ENCODE measurements around the gene LRRC72.

LRRC72 gene

GRCh38 chr7:16609842-16610450 lies 83.3 kb downstream of the LRRC72 start:
- peaks cover 0 to under 1% of the 10 kb centered on the region in 2 donors for H3K4me1 ChIP-seq (ENCODE audit: control insufficient read depth in 2 of 2, insufficient read depth in 1 of 2, low read depth in 1 of 2, low read length in 2 of 2)
- H4K91ac ChIP-seq (ENCODE audit: low read depth, low read length, poor library complexity) = no peak overlapping the region
- no peak for DNase-seq (ENCODE audit: low spot score)

GRCh38 chr7:16611711-16612110 lies 85.1 kb downstream of the LRRC72 start:
- Histone ChIP-seq H4K8ac (ENCODE audit: low read depth, low read length) (no peak overlapping the region), H3K27me3 (ENCODE audit: control insufficient read depth in 3 of 3, insufficient read depth in 3 of 3, low read depth in 1 of 3, low read length in 3 of 3) (no peaks in the 10 kb centered on the region), H3K27ac (replicated peaks; ENCODE audit: low read length) (no peak overlapping the region), H3K4me1 (ENCODE audit: control insufficient read depth in 2 of 2, insufficient read depth in 1 of 2, low read depth in 1 of 2, low read length in 2 of 2) (peaks cover 4 to 8% of the 10 kb centered on the region in 2 donors), H3K79me1 (ENCODE audit: low read depth, low read length) (no peaks in the 10 kb centered on the region), H4K91ac (ENCODE audit: low read depth, low read length, poor library complexity) (no peak overlapping the region), H3K4me3 (ENCODE audit: low read length in 2 of 2) (no peak overlapping the region), H2BK12ac (ENCODE audit: low read length) (no peak overlapping the region), H3K4me2 (ENCODE audit: insufficient read depth, low read length, poor library complexity, severe bottlenecking) (no peak overlapping the region), H2AK5ac (ENCODE audit: low read depth, low read length) (no peak overlapping the region), H2AFZ (ENCODE audit: low read length) (no peak overlapping the region), H3K9me3 (replicated peaks in 1 of 2; ENCODE audit: control insufficient read depth in 2 of 2, insufficient read depth in 1 of 2, low read depth in 1 of 2, low read length in 2 of 2) (no peaks in the 10 kb centered on the region), H3K14ac (ENCODE audit: low read length) (no peak overlapping the region), H2BK15ac (ENCODE audit: low read length) (no peak overlapping the region), H3K4ac (ENCODE audit: low read length) (no peak overlapping the region), H3K23ac (ENCODE audit: low read depth, low read length, poor library complexity) (no peak overlapping the region), H3K36me3 (replicated peaks in 1 of 2; ENCODE audit: control insufficient read depth in 2 of 2, insufficient read depth in 2 of 2, low read length in 2 of 2) (peaks cover 11 to 84% of the 10 kb centered on the region in 2 donors), H3K9ac (ENCODE audit: low read depth, low read length, poor library complexity) (no peak overlapping the region), H3K18ac (ENCODE audit: low read length) (no peak overlapping the region), H2BK5ac (ENCODE audit: low read length) (no peak overlapping the region), H2BK120ac (ENCODE audit: low read depth, low read length) (no peak overlapping the region)
- DNase-seq (ENCODE audit: low spot score) = no peak
- WGBS, 2 donors (ENCODE audit: extremely low coverage in 2 of 2, insufficient read length in 2 of 2, insufficient replicate concordance in 1 of 2) = no CpG with 5 or more reads among the region's 2 CpGs

More at GRCh38 chr7:16609842-16610450, 83.3 kb downstream of the LRRC72 start:
- Histone ChIP-seq H3K4me2 (ENCODE audit: insufficient read depth, low read length, poor library complexity, severe bottlenecking) (no peak overlapping the region), H3K18ac (ENCODE audit: low read length) (no peak overlapping the region), H3K36me3 (replicated peaks in 1 of 2; ENCODE audit: control insufficient read depth in 2 of 2, insufficient read depth in 2 of 2, low read length in 2 of 2) (peaks cover 11 to 81% of the 10 kb centered on the region in 2 donors), H3K4ac (ENCODE audit: low read length) (no peak overlapping the region), H3K9ac (ENCODE audit: low read depth, low read length, poor library complexity) (no peak overlapping the region), H2BK120ac (ENCODE audit: low read depth, low read length) (no peak overlapping the region), H3K23ac (ENCODE audit: low read depth, low read length, poor library complexity) (no peak overlapping the region), H3K4me3 (ENCODE audit: low read length in 2 of 2) (no peak overlapping the region), H2AK5ac (ENCODE audit: low read depth, low read length) (no peak overlapping the region), H2BK5ac (ENCODE audit: low read length) (no peak overlapping the region), H3K79me1 (ENCODE audit: low read depth, low read length) (no peaks in the 10 kb centered on the region), H3K27me3 (ENCODE audit: control insufficient read depth in 3 of 3, insufficient read depth in 3 of 3, low read depth in 1 of 3, low read length in 3 of 3) (no peaks in the 10 kb centered on the region), H2BK15ac (ENCODE audit: low read length) (no peak overlapping the region), H2BK12ac (ENCODE audit: low read length) (no peak overlapping the region), H2AFZ (ENCODE audit: low read length) (no peak overlapping the region), H3K14ac (ENCODE audit: low read length) (no peak overlapping the region), H3K27ac (replicated peaks; ENCODE audit: low read length) (no peak overlapping the region), H3K9me3 (replicated peaks in 1 of 2; ENCODE audit: control insufficient read depth in 2 of 2, insufficient read depth in 1 of 2, low read depth in 1 of 2, low read length in 2 of 2) (no peaks in the 10 kb centered on the region), H4K8ac (ENCODE audit: low read depth, low read length) (no peak overlapping the region)
- WGBS, 2 donors (ENCODE audit: extremely low coverage in 2 of 2, insufficient read length in 2 of 2, insufficient replicate concordance in 1 of 2) = no CpG with 5 or more reads among the region's 4 CpGs

GRCh38 chr7:16615228-16615627 lies 88.6 kb downstream of the LRRC72 start:
- H2BK15ac ChIP-seq (ENCODE audit: low read length) = no peak overlapping the region
- H2BK12ac ChIP-seq (ENCODE audit: low read length) = no peak overlapping the region
- no peak overlapping the region for H3K14ac ChIP-seq (ENCODE audit: low read length)
- no peak overlapping the region for H3K4me2 ChIP-seq (ENCODE audit: insufficient read depth, low read length, poor library complexity, severe bottlenecking)
- H3K23ac ChIP-seq (ENCODE audit: low read depth, low read length, poor library complexity) = no peak overlapping the region
- peaks cover 4 to 8% of the 10 kb centered on the region in 2 donors for H3K4me1 ChIP-seq (ENCODE audit: control insufficient read depth in 2 of 2, insufficient read depth in 1 of 2, low read depth in 1 of 2, low read length in 2 of 2)
- no peak overlapping the region for H2BK5ac ChIP-seq (ENCODE audit: low read length)
- H4K91ac ChIP-seq (ENCODE audit: low read depth, low read length, poor library complexity) = no peak overlapping the region
- DNase-seq (ENCODE audit: low spot score) = no peak
- H2BK120ac ChIP-seq (ENCODE audit: low read depth, low read length) = no peak overlapping the region
- no peak overlapping the region for H2AFZ ChIP-seq (ENCODE audit: low read length)
- no peaks in the 10 kb centered on the region for H3K9me3 ChIP-seq (replicated peaks in 1 of 2; ENCODE audit: control insufficient read depth in 2 of 2, insufficient read depth in 1 of 2, low read depth in 1 of 2, low read length in 2 of 2)
- no peak overlapping the region for H2AK5ac ChIP-seq (ENCODE audit: low read depth, low read length)
- H3K79me1 ChIP-seq (ENCODE audit: low read depth, low read length) = no peaks in the 10 kb centered on the region
- no peaks in the 10 kb centered on the region for H3K27me3 ChIP-seq (ENCODE audit: control insufficient read depth in 3 of 3, insufficient read depth in 3 of 3, low read depth in 1 of 3, low read length in 3 of 3)
- H3K4me3 ChIP-seq (ENCODE audit: low read length in 2 of 2) = no peak overlapping the region
- no peak overlapping the region for H3K4ac ChIP-seq (ENCODE audit: low read length)
- no CpG with 5 or more reads among the region's 5 CpGs for WGBS, 2 donors (ENCODE audit: extremely low coverage in 2 of 2, insufficient read length in 2 of 2, insufficient replicate concordance in 1 of 2)
- H3K18ac ChIP-seq (ENCODE audit: low read length) = no peak overlapping the region
- H4K8ac ChIP-seq (ENCODE audit: low read depth, low read length) = no peak overlapping the region
- H3K9ac ChIP-seq (ENCODE audit: low read depth, low read length, poor library complexity) = no peak overlapping the region
- H3K36me3 ChIP-seq (replicated peaks in 1 of 2; ENCODE audit: control insufficient read depth in 2 of 2, insufficient read depth in 2 of 2, low read length in 2 of 2) = peaks cover 4 to 71% of the 10 kb centered on the region in 2 donors
- H3K27ac ChIP-seq (replicated peaks; ENCODE audit: low read length) = no peak overlapping the region

- H2BK5ac ChIP-seq (ENCODE audit: low read length) = no peak overlapping the region
- no peak overlapping the region for H2AK5ac ChIP-seq (ENCODE audit: low read depth, low read length)
- no peak overlapping the region for H2AFZ ChIP-seq (ENCODE audit: low read length)
- no peak overlapping the region for H3K18ac ChIP-seq (ENCODE audit: low read length)
- H3K4me3 ChIP-seq (ENCODE audit: low read length in 2 of 2) = no peak overlapping the region
- no peak overlapping the region for H4K91ac ChIP-seq (ENCODE audit: low read depth, low read length, poor library complexity)
- H2BK15ac ChIP-seq (ENCODE audit: low read length) = no peak overlapping the region
- H2BK12ac ChIP-seq (ENCODE audit: low read length) = no peak overlapping the region
- H3K36me3 ChIP-seq (replicated peaks in 1 of 2; ENCODE audit: control insufficient read depth in 2 of 2, insufficient read depth in 2 of 2, low read length in 2 of 2) = peaks cover 4 to 72% of the 10 kb centered on the region in 2 donors
- H2BK120ac ChIP-seq (ENCODE audit: low read depth, low read length) = no peak overlapping the region
- H3K4me2 ChIP-seq (ENCODE audit: insufficient read depth, low read length, poor library complexity, severe bottlenecking) = no peak overlapping the region
- H3K4me1 ChIP-seq (ENCODE audit: control insufficient read depth in 2 of 2, insufficient read depth in 1 of 2, low read depth in 1 of 2, low read length in 2 of 2) = peaks cover 4 to 8% of the 10 kb centered on the region in 2 donors
- no peak for DNase-seq (ENCODE audit: low spot score)
- H3K23ac ChIP-seq (ENCODE audit: low read depth, low read length, poor library complexity) = no peak overlapping the region
- H3K27me3 ChIP-seq (ENCODE audit: control insufficient read depth in 3 of 3, insufficient read depth in 3 of 3, low read depth in 1 of 3, low read length in 3 of 3) = no peaks in the 10 kb centered on the region
- H3K14ac ChIP-seq (ENCODE audit: low read length) = no peak overlapping the region
- H3K27ac ChIP-seq (replicated peaks; ENCODE audit: low read length) = peak overlapping the region; percentile 51
- no peaks in the 10 kb centered on the region for H3K9me3 ChIP-seq (replicated peaks in 1 of 2; ENCODE audit: control insufficient read depth in 2 of 2, insufficient read depth in 1 of 2, low read depth in 1 of 2, low read length in 2 of 2)
- H4K8ac ChIP-seq (ENCODE audit: low read depth, low read length) = no peak overlapping the region
- no peaks in the 10 kb centered on the region for H3K79me1 ChIP-seq (ENCODE audit: low read depth, low read length)
- H3K4ac ChIP-seq (ENCODE audit: low read length) = no peak overlapping the region
- WGBS, 2 donors (ENCODE audit: extremely low coverage in 2 of 2, insufficient read length in 2 of 2, insufficient replicate concordance in 1 of 2) = no CpG with 5 or more reads among the region's 4 CpGs
- H3K9ac ChIP-seq (ENCODE audit: low read depth, low read length, poor library complexity) = no peak overlapping the region
Measured at GRCh38 chr7:16616122-16616521, 89.5 kb downstream of the LRRC72 start.

Measured in neuronal stem cell (in vitro differentiated cells).